AG08395 (cell line): ENCODE data around the gene EFNA5.

Experiments
- DNase-seq: peaks from one replicate; pipeline ENCODE4 v3.0.0; 2012; ENCODE audit warnings: mixed read lengths, low spot score

EFNA5 gene

GRCh38 chr5:107639990-107640389 lies 30.7 kb downstream of the EFNA5 start:
- no peak for DNase-seq

- no peak for DNase-seq
Measured at GRCh38 chr5:107636555-107636954, 34.2 kb downstream of the EFNA5 start.

GRCh38 chr5:107636068-107636467 lies 34.7 kb downstream of the EFNA5 start:
- no peak for DNase-seq

GRCh38 chr5:107634981-107635848 lies 35.5 kb downstream of the EFNA5 start:
- DNase-seq = no peak

GRCh38 chr5:107633171-107633901 lies 37.4 kb downstream of the EFNA5 start:
- peak; percentile 11 for DNase-seq

GRCh38 chr5:107631805-107632362 lies 38.9 kb downstream of the EFNA5 start:
- no peak for DNase-seq

- no peak for DNase-seq
Measured at GRCh38 chr5:107630184-107630583, 40.6 kb downstream of the EFNA5 start.

GRCh38 chr5:107624235-107624634 lies 46.5 kb downstream of the EFNA5 start:
- no peak for DNase-seq

- no peak for DNase-seq
Measured at GRCh38 chr5:107621089-107621488, 49.6 kb downstream of the EFNA5 start.

- DNase-seq = no peak
Measured at GRCh38 chr5:107619781-107620180, 51.0 kb downstream of the EFNA5 start.

GRCh38 chr5:107618242-107618641 lies 52.5 kb downstream of the EFNA5 start:
- DNase-seq = no peak

- no peak for DNase-seq
Measured at GRCh38 chr5:107617052-107617451, 53.7 kb downstream of the EFNA5 start.

GRCh38 chr5:107616213-107616612 lies 54.5 kb downstream of the EFNA5 start:
- no peak for DNase-seq

- no peak for DNase-seq
Measured at GRCh38 chr5:107615299-107615817, 55.4 kb downstream of the EFNA5 start.

- no peak for DNase-seq
Measured at GRCh38 chr5:107612541-107612940, 58.2 kb downstream of the EFNA5 start.

- DNase-seq = no peak
Measured at GRCh38 chr5:107610798-107611197, 59.9 kb downstream of the EFNA5 start.

GRCh38 chr5:107607671-107608345 lies 62.9 kb downstream of the EFNA5 start:
- no peak for DNase-seq

GRCh38 chr5:107607196-107607595 lies 63.5 kb downstream of the EFNA5 start:
- DNase-seq = no peak

- no peak for DNase-seq
Measured at GRCh38 chr5:107605596-107606125, 65.1 kb downstream of the EFNA5 start.

GRCh38 chr5:107604990-107605389 lies 65.7 kb downstream of the EFNA5 start:
- no peak for DNase-seq

GRCh38 chr5:107604146-107604910 lies 66.4 kb downstream of the EFNA5 start:
- no peak for DNase-seq
